ENCODE data around the gene SPPL2A.

Gene SPPL2A

DNA sequence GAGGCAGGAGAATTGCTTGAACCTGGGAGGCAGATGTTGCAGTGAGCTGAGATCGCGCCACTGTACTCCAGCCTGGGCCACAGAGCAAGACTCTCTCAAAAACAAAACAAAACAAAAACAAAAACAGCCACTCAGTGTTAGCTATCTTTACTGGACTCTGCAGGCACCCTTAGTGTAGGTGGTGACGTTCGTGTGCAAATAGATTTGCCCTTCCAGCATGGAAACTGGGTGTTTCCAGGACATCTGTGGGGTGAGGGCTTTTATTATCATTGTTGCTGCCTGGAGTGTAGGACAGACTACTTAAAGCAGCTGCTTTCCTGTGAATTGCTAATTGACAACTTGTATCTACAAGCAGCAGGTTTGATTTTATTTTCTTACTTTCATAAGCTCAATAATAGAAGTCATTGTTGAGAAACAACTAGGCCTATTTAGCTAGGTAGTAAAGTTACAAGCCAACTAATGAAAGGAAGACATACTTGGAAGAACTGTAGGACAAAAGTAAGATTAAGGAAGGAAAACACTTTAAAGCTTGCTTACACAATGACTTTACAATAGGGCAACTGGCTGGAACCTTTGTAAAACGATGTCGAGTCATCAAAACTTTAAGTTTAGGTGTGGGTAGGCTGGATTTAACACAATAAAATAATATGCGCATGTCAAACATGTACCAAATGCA is 25.4 kb upstream of the SPPL2A start:
- Histone ChIP-seq H3K79me2 (ENCODE audit: insufficient read depth, low read length) (no peaks in the 10 kb centered on the region), H3K27me3 (ENCODE audit: insufficient read depth, low read length, poor library complexity, severe bottlenecking) (no peaks in the 10 kb centered on the region), H3K36me3 (ENCODE audit: insufficient read depth, low read length) (no peaks in the 10 kb centered on the region), H3K9me3 (ENCODE audit: insufficient read depth, low read depth, low read length) (no peaks in the 10 kb centered on the region), H3K9me2 (replicated peaks; ENCODE audit: low read depth, low read length) (no peaks in the 10 kb centered on the region), H3K4me1 (ENCODE audit: insufficient read depth, low read length, poor library complexity, severe bottlenecking) (no peaks in the 10 kb centered on the region), H3F3A (ENCODE audit: low read depth) (no peaks in the 10 kb centered on the region), H4K20me1 (ENCODE audit: insufficient read depth, low read length, poor library complexity, severe bottlenecking) (no peaks in the 10 kb centered on the region), H2AFZ (ENCODE audit: low read length) (no peak overlapping the region), H3K4me2 (ENCODE audit: low read depth, low read length, poor library complexity, severe bottlenecking) (no peak overlapping the region), H3K9ac (ENCODE audit: low read depth, low read length, poor library complexity, severe bottlenecking) (no peak overlapping the region), H3K4me3 (ENCODE audit: low read length, poor library complexity, severe bottlenecking) (no peak overlapping the region)
- TF ChIP-seq EZH2phosphoT487 (IDR thresholded peaks at IDR 0.05; ENCODE audit: borderline replicate concordance): no peak
- TF ChIP-seq, protein P1, sequence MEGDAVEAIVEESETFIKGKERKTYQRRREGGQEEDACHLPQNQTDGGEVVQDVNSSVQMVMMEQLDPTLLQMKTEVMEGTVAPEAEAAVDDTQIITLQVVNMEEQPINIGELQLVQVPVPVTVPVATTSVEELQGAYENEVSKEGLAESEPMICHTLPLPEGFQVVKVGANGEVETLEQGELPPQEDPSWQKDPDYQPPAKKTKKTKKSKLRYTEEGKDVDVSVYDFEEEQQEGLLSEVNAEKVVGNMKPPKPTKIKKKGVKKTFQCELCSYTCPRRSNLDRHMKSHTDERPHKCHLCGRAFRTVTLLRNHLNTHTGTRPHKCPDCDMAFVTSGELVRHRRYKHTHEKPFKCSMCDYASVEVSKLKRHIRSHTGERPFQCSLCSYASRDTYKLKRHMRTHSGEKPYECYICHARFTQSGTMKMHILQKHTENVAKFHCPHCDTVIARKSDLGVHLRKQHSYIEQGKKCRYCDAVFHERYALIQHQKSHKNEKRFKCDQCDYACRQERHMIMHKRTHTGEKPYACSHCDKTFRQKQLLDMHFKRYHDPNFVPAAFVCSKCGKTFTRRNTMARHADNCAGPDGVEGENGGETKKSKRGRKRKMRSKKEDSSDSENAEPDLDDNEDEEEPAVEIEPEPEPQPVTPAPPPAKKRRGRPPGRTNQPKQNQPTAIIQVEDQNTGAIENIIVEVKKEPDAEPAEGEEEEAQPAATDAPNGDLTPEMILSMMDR (conservative IDR thresholded peaks at IDR 0.05; ENCODE audit: low read length): no peak

DNA sequence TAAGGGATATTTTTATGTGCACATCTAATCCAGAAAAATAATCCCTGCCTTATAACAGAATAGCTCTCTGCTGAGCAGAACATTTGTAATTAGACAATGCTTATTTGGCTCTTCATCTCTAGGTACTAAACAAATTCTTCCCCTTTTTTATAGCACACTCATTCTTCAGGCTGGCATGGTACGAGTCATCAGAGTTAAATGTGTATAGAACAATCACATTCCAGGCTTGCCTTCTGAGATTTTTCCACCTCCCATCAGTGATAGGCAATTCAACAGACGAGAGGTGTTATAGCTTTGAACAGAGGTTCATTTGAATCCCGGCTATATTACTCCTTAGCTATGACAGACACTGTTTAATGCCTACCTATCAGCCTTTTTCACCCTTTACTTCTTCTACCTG is 21.4 kb upstream of the SPPL2A start:
- no peak overlapping the region for H3K9ac ChIP-seq (ENCODE audit: low read depth, low read length, poor library complexity, severe bottlenecking)

DNA sequence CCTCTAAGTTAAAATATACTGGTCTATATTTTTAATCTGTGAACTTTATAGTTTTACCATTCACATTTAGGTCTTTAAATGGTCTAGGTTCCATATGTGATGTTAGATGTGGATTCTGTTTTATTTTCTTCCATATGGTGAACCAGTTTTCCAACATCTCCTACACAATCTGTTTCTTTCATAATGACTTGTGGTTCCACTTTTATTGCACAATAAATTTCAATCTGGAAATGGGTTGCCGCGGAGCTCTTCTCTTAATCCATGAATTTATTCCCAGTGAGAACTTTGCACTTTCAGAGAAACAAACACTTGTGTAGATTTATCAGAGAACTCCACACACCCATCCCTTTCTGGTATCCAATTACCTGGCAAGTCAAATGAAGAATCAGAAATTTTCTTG is 20.9 kb upstream of the SPPL2A start:
- no peaks in the 10 kb centered on the region for H3K9me2 ChIP-seq (replicated peaks; ENCODE audit: low read depth, low read length)
- H2AFZ ChIP-seq (ENCODE audit: low read length): no peak overlapping the region
- H3K4me1 ChIP-seq (ENCODE audit: insufficient read depth, low read length, poor library complexity, severe bottlenecking): no peaks in the 10 kb centered on the region
- TF ChIP-seq, protein P1 (conservative IDR thresholded peaks at IDR 0.05; ENCODE audit: low read length): no peak
- TF ChIP-seq EZH2phosphoT487 (IDR thresholded peaks at IDR 0.05; ENCODE audit: borderline replicate concordance): no peak
- H3F3A ChIP-seq (ENCODE audit: low read depth): no peaks in the 10 kb centered on the region
- no peaks in the 10 kb centered on the region for H3K27me3 ChIP-seq (ENCODE audit: insufficient read depth, low read length, poor library complexity, severe bottlenecking)
- no peak overlapping the region for H3K4me2 ChIP-seq (ENCODE audit: low read depth, low read length, poor library complexity, severe bottlenecking)
- no peaks in the 10 kb centered on the region for H3K79me2 ChIP-seq (ENCODE audit: insufficient read depth, low read length)
- no peaks in the 10 kb centered on the region for H3K9me3 ChIP-seq (ENCODE audit: insufficient read depth, low read depth, low read length)
- no peak overlapping the region for H3K9ac ChIP-seq (ENCODE audit: low read depth, low read length, poor library complexity, severe bottlenecking)
- no peak overlapping the region for H3K4me3 ChIP-seq (ENCODE audit: low read length, poor library complexity, severe bottlenecking)
- H4K20me1 ChIP-seq (ENCODE audit: insufficient read depth, low read length, poor library complexity, severe bottlenecking): no peaks in the 10 kb centered on the region
- H3K36me3 ChIP-seq (ENCODE audit: insufficient read depth, low read length): no peaks in the 10 kb centered on the region

More for the DNA sequence above, 21.4 kb upstream of the SPPL2A start:
- H3K36me3 ChIP-seq (ENCODE audit: insufficient read depth, low read length): no peaks in the 10 kb centered on the region
- no peaks in the 10 kb centered on the region for H3K9me2 ChIP-seq (replicated peaks; ENCODE audit: low read depth, low read length)
- H3K27me3 ChIP-seq (ENCODE audit: insufficient read depth, low read length, poor library complexity, severe bottlenecking): no peaks in the 10 kb centered on the region
- H3K9me3 ChIP-seq (ENCODE audit: insufficient read depth, low read depth, low read length): no peaks in the 10 kb centered on the region
- H3K79me2 ChIP-seq (ENCODE audit: insufficient read depth, low read length): no peaks in the 10 kb centered on the region
- no peak overlapping the region for H2AFZ ChIP-seq (ENCODE audit: low read length)
- H3K4me1 ChIP-seq (ENCODE audit: insufficient read depth, low read length, poor library complexity, severe bottlenecking): no peaks in the 10 kb centered on the region
- no peaks in the 10 kb centered on the region for H3F3A ChIP-seq (ENCODE audit: low read depth)
- no peak overlapping the region for H3K4me2 ChIP-seq (ENCODE audit: low read depth, low read length, poor library complexity, severe bottlenecking)
- TF ChIP-seq, protein P1 (conservative IDR thresholded peaks at IDR 0.05; ENCODE audit: low read length): no peak
- no peak for TF ChIP-seq EZH2phosphoT487 (IDR thresholded peaks at IDR 0.05; ENCODE audit: borderline replicate concordance)
- no peaks in the 10 kb centered on the region for H4K20me1 ChIP-seq (ENCODE audit: insufficient read depth, low read length, poor library complexity, severe bottlenecking)
- H3K4me3 ChIP-seq (ENCODE audit: low read length, poor library complexity, severe bottlenecking): no peak overlapping the region
